NK-92 (cell line): ENCODE measurements around the gene LCP1.

Experiments used
- DNase-seq: peaks from one replicate; lab custom pipeline; 2025; ENCODE audit not compliant: unreplicated experiment; lab: John Stamatoyannopoulos, UW

Gene LCP1

GRCh38 chr13:46103037-46103436 lies 78.9 kb downstream of the LCP1 start:
- no peak for DNase-seq

- DNase-seq = no peak
These were observed 79.7 kb downstream of the LCP1 start for GRCh38 chr13:46102255-46102605.

GRCh38 chr13:46101484-46102254 lies 80.3 kb downstream of the LCP1 start:
- no peak for DNase-seq

GRCh38 chr13:46101002-46101401 lies 81.0 kb downstream of the LCP1 start:
- DNase-seq = no peak

GRCh38 chr13:46100191-46100815 lies 81.7 kb downstream of the LCP1 start:
- no peak for DNase-seq

- DNase-seq = no peak
These were observed 84.3 kb downstream of the LCP1 start for GRCh38 chr13:46097663-46098062.

GRCh38 chr13:46097015-46097414 lies 85.0 kb downstream of the LCP1 start:
- no peak for DNase-seq

GRCh38 chr13:46094478-46094877 lies 87.5 kb downstream of the LCP1 start:
- DNase-seq = no peak

- DNase-seq = no peak
These were observed 93.0 kb downstream of the LCP1 start for GRCh38 chr13:46088821-46089562.

GRCh38 chr13:46087481-46087880 lies 94.5 kb downstream of the LCP1 start:
- no peak for DNase-seq

- DNase-seq = no peak
These were observed 95.0 kb downstream of the LCP1 start for GRCh38 chr13:46086985-46087384.

- DNase-seq = no peak
These were observed 95.5 kb downstream of the LCP1 start for GRCh38 chr13:46086421-46086922.

GRCh38 chr13:46085737-46086136 lies 96.2 kb downstream of the LCP1 start:
- no peak for DNase-seq

- no peak for DNase-seq
These were observed 99.7 kb downstream of the LCP1 start for GRCh38 chr13:46082324-46082723.

GRCh38 chr13:46079770-46080169 lies 102.2 kb downstream of the LCP1 start:
- DNase-seq = no peak

- DNase-seq = no peak
These were observed 104.7 kb downstream of the LCP1 start for GRCh38 chr13:46077265-46077664.

GRCh38 chr13:46076827-46077226 lies 105.2 kb downstream of the LCP1 start:
- no peak for DNase-seq
